Muscle of leg (tissue), 11 donors: Measurements from ENCODE around the gene LAMC1. TPM values are rescaled to one million over a fixed set of nuclear protein-coding genes. Genes with fewer than 3 reads are reported as not detected.
A peak's percentile ranks its signal among the peaks of the same experiment; 100 is the strongest.

Experiments
- DNase-seq: peaks from one replicate; pipeline ENCODE4 v3.0.0; 2013
- H3K27ac ChIP-seq: one replicate; pipeline ENCODE4 v1.5.1; 2013; ENCODE audit warnings: mild to moderate bottlenecking, low read length, control low read depth
- H3K27me3 ChIP-seq: one replicate; pipeline ENCODE4 v1.6.1; 2013; ENCODE audit warnings: low read length; ENCODE audit not compliant: control insufficient read depth, insufficient read depth
- H3K36me3 ChIP-seq: one replicate; pipeline ENCODE4 v1.6.1; 2013; ENCODE audit warnings: low read length; ENCODE audit not compliant: control insufficient read depth, insufficient read depth
- H3K4me1 ChIP-seq: one replicate; pipeline ENCODE4 v1.6.1; 2013; ENCODE audit warnings: low read length; ENCODE audit not compliant: control insufficient read depth, insufficient read depth
- H3K4me3 ChIP-seq: one replicate; pipeline ENCODE4 v1.5.1; 2013; ENCODE audit warnings: low read length, control low read depth
- H3K9me3 ChIP-seq: replicated peaks from 2 replicates; pipeline ENCODE4 v1.6.1; 2013; ENCODE audit warnings: low read depth, low read length; ENCODE audit not compliant: control insufficient read depth
- WGBS: methylation state at CpG from one replicate; pipeline ENCODE4 v1.1.5; 2013; ENCODE audit warnings: missing lambda C conversion rate; ENCODE audit not compliant: insufficient coverage; 5-methylcytosine and 5-hydroxymethylcytosine counted together
- polyA plus RNA-seq, 8 donors: library from polyadenylated mRNA; unstranded; fragments of 120-200 nt; gene quantifications; one replicate each; pipeline versions ENCODE4 v1.2.1 to v1.2.3, GENCODE V29; 2013; ENCODE audit warnings: inconsistent platforms in 1 of 8, low replicate concordance in 1 of 8; ENCODE audit not compliant: insufficient read length in 8 of 8, insufficient read depth in 1 of 8
- total RNA-seq: library from RNA; stranded (reverse); fragments of 120-200 nt; gene quantifications from one replicate; pipeline ENCODE4 v1.2.4, GENCODE V29; 2013

LAMC1 gene
- total and polyA plus RNA-seq, 9 donors = 203 to 436 (median 311) TPM

DNA sequence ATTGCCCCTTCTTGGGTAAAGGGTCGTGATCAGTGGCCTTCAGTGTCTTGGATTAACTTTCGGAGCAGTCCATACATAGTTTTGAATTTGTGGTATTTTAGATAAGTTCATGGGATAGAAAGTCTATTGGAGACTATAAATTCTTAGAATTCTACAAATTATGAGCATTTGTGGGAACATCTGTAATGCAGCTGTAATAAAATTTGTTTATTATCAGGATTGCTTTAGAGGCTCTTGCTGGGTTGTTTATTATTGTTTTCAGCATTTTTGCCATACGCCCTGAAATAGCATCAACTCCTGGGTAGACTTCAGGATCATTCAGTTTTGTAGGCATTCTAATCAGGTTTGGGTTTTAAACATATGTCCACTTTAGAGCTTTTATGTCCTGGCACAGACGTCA, 16.1 kb downstream of the LAMC1 start:
- no peak overlapping the region for H3K4me3 ChIP-seq
- no peak for DNase-seq

DNA sequence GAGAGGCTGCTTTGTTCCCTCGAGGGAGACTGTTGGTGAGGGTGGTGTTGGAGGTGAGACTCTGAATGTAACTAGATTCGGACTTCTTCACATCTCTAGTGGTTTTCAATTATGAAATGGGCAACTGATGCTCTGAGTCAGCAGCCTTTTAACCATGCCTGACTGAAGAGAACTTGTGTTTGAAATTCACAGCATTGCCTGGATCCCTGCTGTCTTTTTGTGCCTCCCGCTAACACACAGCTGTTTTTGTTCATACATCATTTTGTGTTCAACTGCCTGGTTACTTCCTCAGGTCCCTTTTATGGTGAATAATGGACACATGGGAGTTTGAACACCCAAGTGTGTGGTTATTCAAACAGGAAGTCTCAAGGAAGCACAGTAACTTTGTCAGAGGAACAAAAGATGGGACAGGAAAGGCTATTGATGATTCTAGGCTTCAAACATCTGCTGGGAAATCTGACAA, 16.8 kb downstream of the LAMC1 start:
- Histone ChIP-seq H3K36me3 (no peaks in the 10 kb centered on the region), H3K9me3 (no peaks in the 10 kb centered on the region), H3K27ac (peak overlapping the region; percentile 70), H3K4me3 (no peak overlapping the region), H3K27me3 (no peaks in the 10 kb centered on the region), H3K4me1 (peaks cover 21% of the 10 kb centered on the region)
- 8% methylated on average over 2 of the region's 3 CpGs for WGBS
- DNase-seq = peak; percentile 62

More for the DNA sequence above, 16.1 kb downstream of the LAMC1 start:
- WGBS = no CpG with 5 or more reads among the region's 4 CpGs
- Histone ChIP-seq H3K36me3 (no peaks in the 10 kb centered on the region), H3K9me3 (no peaks in the 10 kb centered on the region), H3K4me1 (peaks cover 21% of the 10 kb centered on the region), H3K27ac (peak overlapping the region; percentile 70), H3K27me3 (no peaks in the 10 kb centered on the region)

DNA sequence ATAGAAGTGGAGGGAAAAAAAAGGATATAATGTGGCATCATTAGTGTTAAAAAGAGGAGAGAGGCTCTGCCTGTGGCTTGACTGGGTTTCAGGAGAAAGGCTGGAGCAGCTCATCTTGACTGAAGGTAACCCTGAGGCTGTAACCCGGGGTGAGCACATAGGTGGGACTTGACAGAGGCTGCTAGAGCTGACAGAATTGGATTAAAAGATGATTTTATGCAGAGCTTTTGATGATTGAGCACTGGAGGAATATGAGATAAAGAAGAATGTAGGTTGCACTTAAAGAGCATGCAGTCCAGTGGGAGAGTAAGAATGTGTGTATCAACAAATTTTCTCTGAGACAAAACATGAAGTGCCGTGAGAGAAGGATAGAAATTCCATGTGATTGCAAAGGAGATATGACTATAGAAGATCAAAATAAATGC, 17.3 kb downstream of the LAMC1 start:
- 31% methylated on average over 2 of the region's 2 CpGs for WGBS
- peaks cover 21% of the 10 kb centered on the region for H3K4me1 ChIP-seq
- DNase-seq = no peak

DNA sequence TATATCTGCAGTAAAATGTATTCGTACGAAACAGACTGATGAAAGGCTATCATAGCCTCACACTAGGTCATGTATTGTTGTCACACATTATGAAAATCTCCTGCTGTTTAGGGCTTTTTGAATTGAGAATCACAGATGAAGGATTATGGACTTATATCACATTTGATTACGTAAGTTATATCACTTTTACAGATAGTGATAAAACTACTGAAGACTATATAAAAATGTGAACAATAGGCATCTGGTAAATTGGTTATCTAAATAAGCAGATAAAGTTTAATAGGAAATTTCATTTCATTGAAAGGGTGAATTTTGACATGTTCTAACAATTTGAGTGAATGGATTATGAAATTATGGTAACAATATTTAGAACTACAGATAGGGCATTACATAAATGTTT, 20.0 kb downstream of the LAMC1 start:
- no peak overlapping the region for H3K27ac ChIP-seq
- peaks cover 18% of the 10 kb centered on the region for H3K4me1 ChIP-seq
- no peaks in the 10 kb centered on the region for H3K36me3 ChIP-seq
- no peaks in the 10 kb centered on the region for H3K9me3 ChIP-seq
- no peak overlapping the region for H3K4me3 ChIP-seq
- WGBS = no CpG with 5 or more reads among the region's 3 CpGs
- DNase-seq = no peak
- no peaks in the 10 kb centered on the region for H3K27me3 ChIP-seq

More for the DNA sequence above, 17.3 kb downstream of the LAMC1 start:
- H3K36me3 ChIP-seq = no peaks in the 10 kb centered on the region
- no peaks in the 10 kb centered on the region for H3K9me3 ChIP-seq
- peak overlapping the region; percentile 70 for H3K27ac ChIP-seq
- H3K4me3 ChIP-seq = no peak overlapping the region
- H3K27me3 ChIP-seq = no peaks in the 10 kb centered on the region

DNA sequence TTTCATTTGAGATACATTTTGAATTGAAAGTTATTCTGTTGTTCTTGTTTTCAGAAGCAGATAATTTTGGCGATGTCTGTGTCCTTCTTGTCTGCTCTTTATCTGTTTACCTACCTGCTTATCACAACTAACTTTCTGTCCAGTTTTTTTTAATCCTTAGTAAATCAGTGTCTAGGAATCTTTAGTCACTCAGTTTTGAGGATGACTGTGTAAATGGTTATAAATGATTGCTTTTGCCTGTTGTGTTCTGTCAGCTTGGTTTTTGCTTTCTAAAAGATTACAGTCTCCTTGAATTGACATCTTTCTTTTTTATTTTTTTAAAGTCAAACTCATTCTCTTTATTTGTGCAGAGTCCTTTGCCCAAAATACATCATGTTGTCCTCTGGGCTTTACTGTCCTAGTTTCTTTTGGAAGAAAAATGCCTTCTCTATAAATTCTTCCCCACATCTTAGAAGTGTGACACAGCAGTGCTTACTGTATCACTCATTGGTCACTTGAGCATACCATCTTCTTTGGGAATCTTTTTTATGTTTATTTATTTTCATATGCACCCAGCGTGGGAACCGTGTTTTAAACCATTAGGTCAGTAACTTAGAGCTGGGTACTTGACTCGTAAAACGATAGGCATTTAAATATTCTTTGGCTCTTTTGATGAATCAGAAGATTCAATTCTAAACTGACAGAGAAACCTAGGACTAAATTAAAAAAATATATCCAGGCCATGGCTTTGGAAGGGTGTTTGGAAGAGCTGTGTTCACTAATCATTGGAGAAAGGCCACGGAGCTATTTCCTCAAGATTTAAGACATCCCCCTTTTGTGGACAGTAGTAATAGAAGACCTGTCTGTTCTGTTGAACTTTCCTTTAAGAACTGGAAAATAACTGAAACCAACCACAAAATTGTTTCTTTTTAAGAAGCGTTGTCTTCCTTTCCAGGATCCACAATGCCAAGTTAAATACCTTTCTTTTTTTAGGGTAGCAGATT, 20.9 kb downstream of the LAMC1 start:
- no CpG with 5 or more reads among the region's 7 CpGs for WGBS

DNA sequence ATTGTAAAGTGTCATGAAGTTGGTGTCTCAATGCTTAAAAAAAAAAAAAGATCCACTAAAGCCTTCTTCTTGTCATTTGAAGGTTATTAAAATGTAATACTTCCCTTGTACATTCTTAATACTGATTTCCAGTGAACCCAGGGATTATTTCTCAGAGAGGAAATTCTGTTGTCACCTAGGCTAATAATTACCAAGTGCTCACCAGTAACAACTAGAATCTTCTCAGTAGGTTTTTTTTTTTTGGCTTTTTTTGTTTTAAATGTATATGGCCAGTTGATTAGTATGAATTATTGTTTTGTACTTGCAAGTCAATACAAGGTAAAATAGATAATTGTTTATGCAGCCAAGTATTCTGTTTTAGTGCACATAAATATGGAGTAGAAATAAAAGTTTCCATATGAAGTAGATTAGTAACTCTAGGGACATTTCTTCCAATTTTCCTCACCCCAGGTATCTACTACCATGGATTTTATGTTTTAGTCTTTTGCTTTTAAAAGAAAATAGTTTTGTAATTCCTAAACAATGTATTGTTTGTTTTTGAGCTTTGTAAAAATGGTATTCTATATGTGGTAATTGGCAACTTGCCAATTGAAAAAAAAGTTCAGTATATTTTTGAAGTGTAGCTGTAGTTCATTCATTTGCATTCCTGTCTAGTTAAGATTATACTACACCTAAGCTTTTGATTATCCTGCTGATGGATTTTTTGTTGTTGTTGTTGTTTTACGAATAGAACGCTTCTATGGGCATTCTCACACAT, 21.9 kb downstream of the LAMC1 start:
- H3K27ac ChIP-seq = peak overlapping the region; percentile 67
- no peaks in the 10 kb centered on the region for H3K36me3 ChIP-seq
- H3K4me1 ChIP-seq = peaks cover 8% of the 10 kb centered on the region
- H3K27me3 ChIP-seq = no peaks in the 10 kb centered on the region
- DNase-seq = no peak
- H3K9me3 ChIP-seq = no peaks in the 10 kb centered on the region
- H3K4me3 ChIP-seq = no peak overlapping the region
- WGBS = no CpG with 5 or more reads among the region's 2 CpGs

More for the DNA sequence above, 20.9 kb downstream of the LAMC1 start:
- DNase-seq = peak; percentile 68
- no peaks in the 10 kb centered on the region for H3K36me3 ChIP-seq
- H3K4me1 ChIP-seq = peaks cover 14% of the 10 kb centered on the region
- H3K4me3 ChIP-seq = no peak overlapping the region
- H3K27ac ChIP-seq = peak overlapping the region; percentile 67
- H3K27me3 ChIP-seq = no peaks in the 10 kb centered on the region
- H3K9me3 ChIP-seq = no peaks in the 10 kb centered on the region

DNA sequence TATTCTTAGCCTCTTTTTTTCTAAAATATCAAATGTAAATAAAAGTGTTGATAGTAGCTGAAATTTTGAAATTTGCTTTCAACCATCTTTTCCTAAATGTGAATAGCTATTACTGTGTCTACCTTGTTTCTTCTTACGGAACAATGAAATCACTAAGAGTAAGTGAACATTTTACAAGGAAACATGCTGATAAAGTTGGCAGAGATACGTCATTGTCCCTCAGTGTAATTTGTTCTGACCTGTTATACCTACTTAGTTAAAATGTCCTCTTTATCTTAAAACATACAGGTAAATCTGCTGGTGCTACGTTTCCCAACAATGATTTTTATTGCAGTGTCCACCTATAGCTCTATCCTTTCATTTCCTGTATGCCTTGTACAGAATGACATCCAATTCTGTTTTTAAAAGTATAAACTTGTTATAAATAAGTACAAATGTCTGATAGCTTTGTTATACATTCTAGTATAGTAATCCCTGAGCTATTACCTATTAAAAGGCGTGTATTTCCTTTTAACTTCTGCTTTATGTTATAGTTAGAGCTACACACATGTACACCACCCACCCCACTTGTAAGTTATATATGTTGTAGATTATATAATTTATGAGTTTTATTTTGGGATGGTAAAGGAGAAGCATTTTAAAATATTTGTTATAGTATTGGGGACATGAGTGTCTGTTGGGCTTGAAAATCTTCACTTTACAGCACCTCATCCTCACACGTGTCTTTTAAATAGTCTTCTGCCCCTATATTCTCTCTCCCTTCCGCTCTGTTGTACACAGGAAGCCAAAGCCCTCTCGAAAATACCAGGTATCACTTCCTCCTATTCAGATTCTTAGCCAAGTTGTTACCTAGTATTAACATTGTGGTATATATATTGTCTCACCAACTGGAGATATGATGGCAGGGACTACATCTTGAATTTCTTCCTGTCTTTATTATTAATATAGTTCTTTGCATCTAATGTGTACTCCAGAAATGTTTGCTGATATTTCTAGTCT, 25.2 kb downstream of the LAMC1 start:
- Histone ChIP-seq H3K4me1 (peaks cover 8% of the 10 kb centered on the region), H3K4me3 (no peak overlapping the region), H3K36me3 (no peaks in the 10 kb centered on the region), H3K27me3 (no peaks in the 10 kb centered on the region), H3K9me3 (no peaks in the 10 kb centered on the region), H3K27ac (no peak overlapping the region)
- no peak for DNase-seq
- 78% methylated on average over 1 of the region's 7 CpGs for WGBS

DNA sequence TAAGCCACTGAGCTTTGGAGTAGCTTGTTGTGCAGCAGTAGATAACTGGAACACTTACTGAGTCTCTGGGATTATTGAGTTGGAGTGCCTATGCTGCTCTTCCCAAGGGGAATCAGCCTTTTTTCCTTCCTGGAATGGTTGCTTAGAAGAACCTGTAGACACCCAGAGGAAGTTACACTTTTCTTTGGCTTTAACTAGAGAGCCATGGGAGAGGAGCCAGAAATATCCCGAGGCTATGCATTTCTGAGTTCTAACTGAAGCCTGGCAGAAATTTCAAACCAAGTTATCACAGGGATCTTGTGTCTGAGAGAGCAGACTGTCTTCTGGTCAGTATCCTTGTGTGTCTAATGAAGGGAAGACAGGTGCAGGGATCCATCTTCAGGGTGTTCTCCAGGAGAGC, 28.3 kb downstream of the LAMC1 start:
- 14% methylated on average over 1 of the region's 1 CpG for WGBS
- Histone ChIP-seq H3K4me3 (no peak overlapping the region), H3K9me3 (no peaks in the 10 kb centered on the region), H3K36me3 (no peaks in the 10 kb centered on the region), H3K4me1 (peaks cover 8% of the 10 kb centered on the region), H3K27ac (no peak overlapping the region), H3K27me3 (no peaks in the 10 kb centered on the region)
- peak; percentile 48 for DNase-seq

DNA sequence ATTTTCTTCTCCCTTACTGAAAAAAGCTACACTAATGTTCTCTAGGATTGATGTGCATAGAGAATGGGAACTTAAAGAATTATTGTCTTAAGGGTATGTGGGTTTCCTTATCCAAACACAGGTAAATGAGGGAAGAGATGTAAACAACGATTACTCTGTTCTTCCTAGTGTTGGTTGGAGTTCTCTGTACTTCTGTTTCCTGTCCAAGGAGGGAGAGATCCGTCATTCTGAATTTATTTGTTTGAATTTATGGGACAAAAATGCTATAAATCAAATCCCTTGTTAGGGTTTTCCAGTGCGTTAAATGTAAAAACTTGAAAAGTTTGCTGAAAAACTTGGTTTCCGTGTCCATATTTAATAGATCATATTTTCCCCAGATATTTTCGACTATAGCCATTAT, 29.6 kb downstream of the LAMC1 start:
- Histone ChIP-seq H3K4me1 (peaks cover 8% of the 10 kb centered on the region), H3K27ac (no peak overlapping the region), H3K36me3 (no peaks in the 10 kb centered on the region), H3K4me3 (no peak overlapping the region), H3K9me3 (no peaks in the 10 kb centered on the region), H3K27me3 (no peaks in the 10 kb centered on the region)
- WGBS = no CpG with 5 or more reads among the region's 5 CpGs
- DNase-seq = no peak
